ENCODE results near the gene URB2. TPM values are rescaled to one million over a fixed set of nuclear protein-coding genes. Genes with fewer than 3 reads are reported as not detected.

The URB2 gene
- total and polyA plus RNA-seq, 2 of the 13 experiments (the other 11 are each of a cell fraction or from before 2014, with no cell fraction given) = 4.0 to 17.6 TPM

DNA sequence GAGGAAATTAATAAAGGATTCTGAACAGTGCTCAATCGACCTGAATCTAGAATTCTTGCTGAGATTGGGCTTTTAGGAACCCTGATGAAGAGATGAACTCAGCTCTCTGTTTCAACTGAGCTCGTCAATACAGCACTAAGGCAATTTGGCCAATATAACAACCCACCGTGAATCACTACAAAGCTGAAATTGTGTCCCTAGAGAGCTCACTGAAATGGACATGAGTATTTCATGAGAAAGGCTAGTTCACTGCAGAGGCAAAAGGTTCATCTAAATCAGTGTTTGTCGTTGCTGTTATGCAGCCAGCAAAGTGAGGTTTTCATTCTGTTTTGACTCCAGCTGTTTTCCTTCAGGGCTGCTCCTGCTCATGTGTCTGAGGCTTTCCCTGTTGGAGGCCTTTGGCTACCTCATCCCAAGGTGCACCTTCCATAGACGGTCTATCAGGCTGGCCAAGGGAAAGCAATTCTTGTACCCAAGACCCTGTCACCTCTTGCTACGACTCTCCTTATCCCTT, 83.5 kb downstream of the URB2 start:
- no peak for TF ChIP-seq PHF8 (CRISPR knock-in tag; IDR thresholded peaks at IDR 0.05)
- no peak for TF ChIP-seq RBM22 (optimal IDR thresholded peaks at IDR 0.05; ENCODE audit: low read length)
- TF ChIP-seq ZSCAN9 (CRISPR knock-in tag; IDR thresholded peaks at IDR 0.05; ENCODE audit: borderline replicate concordance) = no peak
- TF ChIP-seq, protein P1, sequence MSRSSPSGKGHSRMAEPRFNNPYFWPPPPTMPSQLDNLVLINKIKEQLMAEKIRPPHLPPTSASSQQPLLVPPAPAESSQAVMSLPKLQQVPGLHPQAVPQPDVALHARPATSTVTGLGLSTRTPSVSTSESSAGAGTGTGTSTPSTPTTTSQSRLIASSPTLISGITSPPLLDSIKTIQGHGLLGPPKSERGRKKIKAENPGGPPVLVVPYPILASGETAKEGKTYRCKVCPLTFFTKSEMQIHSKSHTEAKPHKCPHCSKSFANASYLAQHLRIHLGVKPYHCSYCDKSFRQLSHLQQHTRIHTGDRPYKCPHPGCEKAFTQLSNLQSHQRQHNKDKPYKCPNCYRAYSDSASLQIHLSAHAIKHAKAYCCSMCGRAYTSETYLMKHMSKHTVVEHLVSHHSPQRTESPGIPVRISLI (CRISPR knock-in tag; IDR thresholded peaks at IDR 0.05; ENCODE audit: borderline replicate concordance) = no peak
- no peak for TF ChIP-seq MAFF (IDR thresholded peaks at IDR 0.05; ENCODE audit: low read depth, low read length)
- no peak for TF ChIP-seq SYNCRIP (IDR thresholded peaks at IDR 0.05; ENCODE audit: insufficient read depth, low read depth, low read length)
- TF ChIP-seq MAF1 (CRISPR knock-in tag; IDR thresholded peaks at IDR 0.05; ENCODE audit: borderline replicate concordance) = no peak
- TF ChIP-seq AGO2 (optimal IDR thresholded peaks at IDR 0.05; ENCODE audit: low read depth, low read length) = no peak
- no peak for TF ChIP-seq ZNF20 (CRISPR knock-in tag; IDR thresholded peaks at IDR 0.05)
- no peak for TF ChIP-seq ZNF382 (CRISPR knock-in tag; IDR thresholded peaks at IDR 0.05; ENCODE audit: borderline replicate concordance)
- no peak for TF ChIP-seq ZNF572 (CRISPR knock-in tag; IDR thresholded peaks at IDR 0.05)
- no peak for TF ChIP-seq CAMTA2 (CRISPR knock-in tag; IDR thresholded peaks at IDR 0.05; ENCODE audit: borderline replicate concordance)
- no peak for TF ChIP-seq ELF4 (CRISPR knock-in tag; IDR thresholded peaks at IDR 0.05; ENCODE audit: borderline replicate concordance)
- no peak for TF ChIP-seq CCDC6 (CRISPR knock-in tag; IDR thresholded peaks at IDR 0.05)
- no peak for TF ChIP-seq POLR2AphosphoS5 (IDR thresholded peaks at IDR 0.05; ENCODE audit: low read depth, low read length)
- TF ChIP-seq, protein P2, sequence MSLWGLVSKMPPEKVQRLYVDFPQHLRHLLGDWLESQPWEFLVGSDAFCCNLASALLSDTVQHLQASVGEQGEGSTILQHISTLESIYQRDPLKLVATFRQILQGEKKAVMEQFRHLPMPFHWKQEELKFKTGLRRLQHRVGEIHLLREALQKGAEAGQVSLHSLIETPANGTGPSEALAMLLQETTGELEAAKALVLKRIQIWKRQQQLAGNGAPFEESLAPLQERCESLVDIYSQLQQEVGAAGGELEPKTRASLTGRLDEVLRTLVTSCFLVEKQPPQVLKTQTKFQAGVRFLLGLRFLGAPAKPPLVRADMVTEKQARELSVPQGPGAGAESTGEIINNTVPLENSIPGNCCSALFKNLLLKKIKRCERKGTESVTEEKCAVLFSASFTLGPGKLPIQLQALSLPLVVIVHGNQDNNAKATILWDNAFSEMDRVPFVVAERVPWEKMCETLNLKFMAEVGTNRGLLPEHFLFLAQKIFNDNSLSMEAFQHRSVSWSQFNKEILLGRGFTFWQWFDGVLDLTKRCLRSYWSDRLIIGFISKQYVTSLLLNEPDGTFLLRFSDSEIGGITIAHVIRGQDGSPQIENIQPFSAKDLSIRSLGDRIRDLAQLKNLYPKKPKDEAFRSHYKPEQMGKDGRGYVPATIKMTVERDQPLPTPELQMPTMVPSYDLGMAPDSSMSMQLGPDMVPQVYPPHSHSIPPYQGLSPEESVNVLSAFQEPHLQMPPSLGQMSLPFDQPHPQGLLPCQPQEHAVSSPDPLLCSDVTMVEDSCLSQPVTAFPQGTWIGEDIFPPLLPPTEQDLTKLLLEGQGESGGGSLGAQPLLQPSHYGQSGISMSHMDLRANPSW (CRISPR knock-in tag; IDR thresholded peaks at IDR 0.05; ENCODE audit: borderline replicate concordance) = no peak
- no peak for TF ChIP-seq XBP1 (CRISPR knock-in tag; IDR thresholded peaks at IDR 0.05)
- no peak for TF ChIP-seq DPF2 (CRISPR knock-in tag; IDR thresholded peaks at IDR 0.05; ENCODE audit: borderline replicate concordance, low read depth)
- Histone ChIP-seq H3K4me2 (ENCODE audit: low read depth, low read length) (no peak overlapping the region), H3K9me3 (ENCODE audit: low read length) (no peaks in the 10 kb centered on the region), H3K4me3 (replicated peaks in 1 of 3; ENCODE audit: insufficient read depth in 1 of 3, low read depth in 2 of 3, low read length in 3 of 3) (no peak overlapping the region), H2AFZ (ENCODE audit: low read length) (no peak overlapping the region), H3K9ac (ENCODE audit: insufficient read depth, low read depth, low read length) (no peak overlapping the region), H3K79me2 (ENCODE audit: insufficient read depth, low read length) (no peaks in the 10 kb centered on the region), H3K4me1 (ENCODE audit: insufficient read depth, low read length) (peaks cover 7% of the 10 kb centered on the region), H3K27ac (ENCODE audit: extremely low read length, insufficient read depth, low read length) (no peak overlapping the region), H3K36me3 (replicated peaks in 1 of 2; ENCODE audit: control insufficient read depth in 1 of 2, insufficient read depth in 2 of 2, low read length in 2 of 2) (no peaks in the 10 kb centered on the region), H4K20me1 (ENCODE audit: insufficient read depth, low read length) (no peaks in the 10 kb centered on the region), H3K27me3 (ENCODE audit: control insufficient read depth in 1 of 2, insufficient read depth in 2 of 2, low read length in 2 of 2) (no peaks in the 10 kb centered on the region)
- DNase-seq (ENCODE audit: low spot score) = no peak
- in situ Hi-C loops (cut with HindIII; ENCODE audit: extremely low pct_ligation_motif_present, low pct_unique_long_range_greater_than_20kb) (no loop called here), intact Hi-C loops (cut with micrococcal nuclease; ENCODE audit: unreplicated experiment) (loop anchor here (10.0 kb wide), 1 partner anchor 135 kb away; no protein-coding TSS in a partner anchor)
- ATAC-seq = no peak
- no TSS peak for BruUV-seq (replicated peaks)
- POLR2A ChIA-PET = no interaction called here
- WGBS (ENCODE audit: low lambda C conversion rate) = 35% methylated on average over 6 of the region's 6 CpGs
- no peak for FAIRE-seq
- CTCF ChIA-PET (ENCODE audit: low intra/inter-chr PET ratio, low total read pairs) = no interaction called here
